ENCODE data around the gene ZFP1.

DNA sequence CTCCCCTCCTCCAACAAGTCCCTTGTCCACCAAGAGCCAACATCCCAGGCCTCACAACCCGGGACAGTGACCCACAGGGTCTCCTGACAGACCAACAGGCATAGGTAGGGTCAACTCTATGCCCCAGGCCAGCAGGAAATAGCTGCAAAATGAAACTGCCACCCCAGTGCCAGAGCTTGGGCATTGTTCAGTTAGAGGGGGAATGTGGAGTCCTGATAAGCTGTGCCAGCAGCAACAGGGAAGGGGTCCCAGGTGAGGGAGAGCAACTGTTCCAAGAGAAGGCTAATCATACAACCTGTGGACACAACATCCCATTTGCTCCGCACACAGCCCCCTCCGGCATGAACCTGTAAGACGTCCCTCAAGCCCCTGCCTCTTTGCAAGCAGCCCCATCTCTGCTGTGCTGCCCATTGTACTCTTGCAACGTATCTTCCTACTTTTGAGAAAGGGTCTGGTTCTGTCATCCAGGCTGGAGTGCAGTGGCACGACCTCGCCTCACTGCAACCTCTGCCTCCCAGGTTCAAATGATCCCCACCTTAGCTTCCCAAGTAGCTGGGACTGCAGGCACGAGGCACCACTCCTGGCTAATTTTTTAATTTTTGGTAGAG is 41.4 kb downstream of the ZFP1 start:
- TF ChIP-seq, protein P1, sequence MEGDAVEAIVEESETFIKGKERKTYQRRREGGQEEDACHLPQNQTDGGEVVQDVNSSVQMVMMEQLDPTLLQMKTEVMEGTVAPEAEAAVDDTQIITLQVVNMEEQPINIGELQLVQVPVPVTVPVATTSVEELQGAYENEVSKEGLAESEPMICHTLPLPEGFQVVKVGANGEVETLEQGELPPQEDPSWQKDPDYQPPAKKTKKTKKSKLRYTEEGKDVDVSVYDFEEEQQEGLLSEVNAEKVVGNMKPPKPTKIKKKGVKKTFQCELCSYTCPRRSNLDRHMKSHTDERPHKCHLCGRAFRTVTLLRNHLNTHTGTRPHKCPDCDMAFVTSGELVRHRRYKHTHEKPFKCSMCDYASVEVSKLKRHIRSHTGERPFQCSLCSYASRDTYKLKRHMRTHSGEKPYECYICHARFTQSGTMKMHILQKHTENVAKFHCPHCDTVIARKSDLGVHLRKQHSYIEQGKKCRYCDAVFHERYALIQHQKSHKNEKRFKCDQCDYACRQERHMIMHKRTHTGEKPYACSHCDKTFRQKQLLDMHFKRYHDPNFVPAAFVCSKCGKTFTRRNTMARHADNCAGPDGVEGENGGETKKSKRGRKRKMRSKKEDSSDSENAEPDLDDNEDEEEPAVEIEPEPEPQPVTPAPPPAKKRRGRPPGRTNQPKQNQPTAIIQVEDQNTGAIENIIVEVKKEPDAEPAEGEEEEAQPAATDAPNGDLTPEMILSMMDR (IDR thresholded peaks at IDR 0.05 in 2 of 3, conservative IDR thresholded peaks at IDR 0.05 in 1 of 3; ENCODE audit: insufficient read depth in 2 of 3, low read depth in 1 of 3, low read length in 3 of 3), result no peak
- TF ChIP-seq ZNF133 (CRISPR knock-in tag; IDR thresholded peaks at IDR 0.05) (no peak), EZH2 (IDR thresholded peaks at IDR 0.05; ENCODE audit: borderline replicate concordance, low read depth, low read length) (no peak), SRSF3 (IDR thresholded peaks at IDR 0.05; ENCODE audit: insufficient read depth, low read length) (no peak), MEF2A (IDR thresholded peaks at IDR 0.05; ENCODE audit: control insufficient read depth, low read depth, low read length) (no peak)
- TF ChIP-seq, protein P2, sequence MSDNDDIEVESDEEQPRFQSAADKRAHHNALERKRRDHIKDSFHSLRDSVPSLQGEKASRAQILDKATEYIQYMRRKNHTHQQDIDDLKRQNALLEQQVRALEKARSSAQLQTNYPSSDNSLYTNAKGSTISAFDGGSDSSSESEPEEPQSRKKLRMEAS (CRISPR knock-in tag; IDR thresholded peaks at IDR 0.05), result no peak
- TF ChIP-seq, protein P3, sequence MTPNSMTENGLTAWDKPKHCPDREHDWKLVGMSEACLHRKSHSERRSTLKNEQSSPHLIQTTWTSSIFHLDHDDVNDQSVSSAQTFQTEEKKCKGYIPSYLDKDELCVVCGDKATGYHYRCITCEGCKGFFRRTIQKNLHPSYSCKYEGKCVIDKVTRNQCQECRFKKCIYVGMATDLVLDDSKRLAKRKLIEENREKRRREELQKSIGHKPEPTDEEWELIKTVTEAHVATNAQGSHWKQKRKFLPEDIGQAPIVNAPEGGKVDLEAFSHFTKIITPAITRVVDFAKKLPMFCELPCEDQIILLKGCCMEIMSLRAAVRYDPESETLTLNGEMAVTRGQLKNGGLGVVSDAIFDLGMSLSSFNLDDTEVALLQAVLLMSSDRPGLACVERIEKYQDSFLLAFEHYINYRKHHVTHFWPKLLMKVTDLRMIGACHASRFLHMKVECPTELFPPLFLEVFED (CRISPR knock-in tag; conservative IDR thresholded peaks at IDR 0.05), result no peak

Data from K562 (cell line).